HCT116 (cell line): ENCODE measurements around the gene CBFB. TPM values are rescaled to one million over a fixed set of nuclear protein-coding genes. Genes with fewer than 3 reads are reported as not detected.

Source experiments
- ATAC-seq: fragments of 200-7000 bp; cut with Tn5 transposase; 2 replicates; pipeline ENCODE4 v1.9.1; 2020; ENCODE audit warnings: mild to moderate bottlenecking, moderate library complexity
- BruUV-seq: library from RNA; stranded (reverse); fragments of 400-500 nt; replicated peaks from 2 replicates; lab custom pipeline; 2021; lab: Mats Ljungman, UMichigan
- CTCF ChIA-PET: fragments of 300-600 bp; sonication (Branson Sonifier 250); formaldehyde crosslinking; loops from one replicate; lab custom pipeline; 2021; ENCODE audit warnings: antibody characterized with exemption; lab: Charles Lee
- POLR2A ChIA-PET: fragments of 300-600, 350-600 bp; sonication (Branson Sonifier 250); formaldehyde crosslinking; loops from one replicate; lab custom pipeline; 2021; ENCODE audit warnings: antibody characterized with exemption; lab: Charles Lee
- RAD21 ChIA-PET, 2 experiments: fragments of 300-600 bp; sonication (Branson Sonifier 250); formaldehyde crosslinking; loops; one replicate each; lab custom pipeline; 2023; ENCODE audit warnings: low total read pairs in 2 of 2; ENCODE audit not compliant: uncharacterized antibody in 2 of 2, unreplicated experiment in 2 of 2, low non-redundant PET in 1 of 2; lab: Charles Lee
- DNase-seq: peaks from one replicate; pipeline ENCODE4 v3.0.0-alpha.2; 2010; ENCODE audit warnings: low read depth, low spot score
- H2AFZ ChIP-seq: fragments of 200-600 bp; shearing (Covaris generic), sonication (generic); 2 replicates; pipeline ENCODE4 v1.6.1; 2017; ENCODE audit warnings: low read depth, mixed run types, mixed read lengths, antibody characterized with exemption, low read length; ENCODE audit not compliant: poor library complexity, severe bottlenecking
- H3K27ac ChIP-seq: 2 replicates; pipeline ENCODE4 v1.5.1; 2012; ENCODE audit warnings: low read depth, low read length
- H3K27me3 ChIP-seq: fragments of 200-600 bp; sonication (generic); 2 replicates; pipeline ENCODE4 v1.6.1; 2016; ENCODE audit warnings: mixed run types, low read length, mixed read lengths; ENCODE audit not compliant: insufficient read depth
- H3K36me3 ChIP-seq, 2 experiments: fragments of 200-500 bp in 1 of 2; fragments of 200-600 bp in 1 of 2; sonication (Bioruptor generic) in 1 of 2; sonication (generic) in 1 of 2; 2 replicates each; pipeline versions ENCODE4 v1.5.1 to v1.6.1; 2014 to 2016; ENCODE audit warnings: low read length in 2 of 2, inconsistent platforms in 1 of 2, mixed read lengths in 1 of 2, mixed run types in 1 of 2; ENCODE audit not compliant: insufficient read depth in 2 of 2, control insufficient read depth in 1 of 2
- H3K4me1 ChIP-seq, 2 experiments: fragments of 200-600 bp in 1 of 2; sonication (generic) in 1 of 2; 2 replicates each; pipeline versions ENCODE4 v1.5.1 to v1.6.1; 2012 to 2017; ENCODE audit warnings: low read length in 2 of 2, inconsistent platforms in 1 of 2, mild to moderate bottlenecking in 1 of 2, mixed read lengths in 1 of 2, mixed run types in 1 of 2, moderate library complexity in 1 of 2; ENCODE audit not compliant: insufficient read depth in 2 of 2, control insufficient read depth in 1 of 2
- H3K4me2 ChIP-seq: fragments of 200-600 bp; sonication (generic); 2 replicates; pipeline ENCODE4 v1.6.1; 2017; ENCODE audit warnings: mixed run types, low read length, mixed read lengths
- H3K4me3 ChIP-seq, 2 experiments: fragments of 200-600 bp in 1 of 2; sonication (generic) in 1 of 2; replicated peaks in 1 of 2; 2 replicates each; pipeline ENCODE4 v1.5.1; 2011 to 2016; ENCODE audit warnings: low read length in 2 of 2, control low read depth in 1 of 2, low read depth in 1 of 2, mild to moderate bottlenecking in 1 of 2, mixed read lengths in 1 of 2, mixed run types in 1 of 2
- H3K79me2 ChIP-seq: fragments of 200-600 bp; sonication (generic); 2 replicates; pipeline ENCODE4 v1.6.1; 2017; ENCODE audit warnings: mild to moderate bottlenecking, mixed run types, low read length, moderate library complexity, mixed read lengths; ENCODE audit not compliant: insufficient read depth
- H3K9ac ChIP-seq: fragments of 200-600 bp; sonication (generic); 2 replicates; pipeline ENCODE4 v1.6.1; 2016; ENCODE audit warnings: low read length, mixed read lengths
- H3K9me2 ChIP-seq: fragments of 200-600 bp; sonication (generic), shearing (Covaris generic); 2 replicates; pipeline ENCODE4 v1.6.1; 2017; ENCODE audit warnings: mixed run types, mild to moderate bottlenecking, moderate library complexity; ENCODE audit not compliant: insufficient read depth
- H3K9me3 ChIP-seq, 2 experiments: fragments of 200-500 bp in 1 of 2; fragments of 200-600 bp in 1 of 2; sonication (Bioruptor generic) in 1 of 2; sonication (generic) in 1 of 2; 2 replicates each; pipeline ENCODE4 v1.6.1; 2014 to 2017; ENCODE audit warnings: low read length in 2 of 2, mixed read lengths in 2 of 2, inconsistent platforms in 1 of 2, low read depth in 1 of 2, mild to moderate bottlenecking in 1 of 2, mixed run types in 1 of 2, moderate library complexity in 1 of 2; ENCODE audit not compliant: control insufficient read depth in 1 of 2, insufficient read depth in 1 of 2
- H4K20me1 ChIP-seq: fragments of 200-600 bp; sonication (generic), shearing (Covaris generic); 2 replicates; pipeline ENCODE4 v1.6.1; 2017; ENCODE audit warnings: mixed run types, mild to moderate bottlenecking, moderate library complexity; ENCODE audit not compliant: insufficient read depth
- REST ChIP-seq: IDR thresholded peaks from 2 replicates; pipeline ENCODE4 v1.6.1; 2012; ENCODE audit warnings: low read depth
- TCF7L2 ChIP-seq: IDR thresholded peaks from 2 replicates; pipeline ENCODE4 v1.7.0; 2011; ENCODE audit warnings: borderline replicate concordance, inconsistent platforms; ENCODE audit not compliant: insufficient read depth, insufficient read length; ENCODE audit errors: extremely low read depth
- ZNF274 ChIP-seq: fragments of 200-500 bp; sonication (Bioruptor generic); IDR thresholded peaks from 2 replicates; pipeline ENCODE4 v1.6.1; 2014; ENCODE audit warnings: mild to moderate bottlenecking, low read depth, low read length, inconsistent platforms
- intact Hi-C: fragments of 100-400 bp; cut with micrococcal nuclease; formaldehyde crosslinking; loops from 2 replicates; pipeline ENCODE4 v1.10.0; 2022
- total RNA-seq: library from RNA; stranded (reverse); gene quantifications from one replicate; pipeline ENCODE4 v1.2.1, GENCODE V29; 2021; ENCODE audit not compliant: unreplicated experiment

Gene CBFB
- total RNA-seq, 1 experiment from 2014 or later, result 101 TPM

- ChIA-PET RAD21 (no interaction called here), POLR2A (no interaction called here), CTCF (no interaction called here)
- Histone ChIP-seq H3K9ac (no peak overlapping the region), H3K36me3 (peaks cover 6 to 22% of the 10 kb centered on the region in 2 experiments; a peak in 3 of 4 replicates), H3K79me2 (peaks cover 28% of the 10 kb centered on the region), H3K4me2 (no peak overlapping the region), H3K9me2 (no peaks in the 10 kb centered on the region), H4K20me1 (no peaks in the 10 kb centered on the region; the same call in 1 of the 2 replicates)
- no peak for ATAC-seq
- TF ChIP-seq ZNF274 (no peak), TCF7L2 (no peak), REST (no peak)
- TF ChIP-seq, all 23 proteins: peak for 0
- DNase-seq, result no peak
- no peaks in the 10 kb centered on the region for H3K4me1 ChIP-seq
- H3K27ac ChIP-seq, result no peak overlapping the region
- H3K9me3 ChIP-seq, result no peaks in the 10 kb centered on the region
- intact Hi-C loops, result no loop called here
- H3K4me3 ChIP-seq, result no peak overlapping the region
- H3K27me3 ChIP-seq, result no peaks in the 10 kb centered on the region
- no peak overlapping the region for H2AFZ ChIP-seq
- no TSS peak for BruUV-seq
Measured at GRCh38 chr16:67077871-67078270, 48.9 kb downstream of the CBFB start.

GRCh38 chr16:67082100-67082499 lies 53.2 kb downstream of the CBFB start:
- ChIA-PET RAD21 (no interaction called here), POLR2A (no interaction called here), CTCF (interaction anchor here (0.9 kb wide), 1 partner anchor 22 kb away, joined by 3 read pairs; no protein-coding TSS in a partner anchor)
- Histone ChIP-seq H3K9me3 (no peaks in the 10 kb centered on the region), H3K27me3 (no peaks in the 10 kb centered on the region), H3K9ac (no peak overlapping the region), H3K36me3 (peaks cover 4 to 8% of the 10 kb centered on the region in 2 experiments; a peak in 2 of 4 replicates), H3K4me2 (no peak overlapping the region), H2AFZ (no peak overlapping the region), H3K79me2 (peaks cover 38% of the 10 kb centered on the region), H3K9me2 (no peaks in the 10 kb centered on the region), H4K20me1 (no peaks in the 10 kb centered on the region), H3K4me1 (no peaks in the 10 kb centered on the region), H3K4me3 (no peak overlapping the region), H3K27ac (no peak overlapping the region)
- BruUV-seq, result no TSS peak
- DNase-seq (no peak), ATAC-seq (no peak)
- intact Hi-C loops, result no loop called here
- no peak for TF ChIP-seq REST
